Parathyroid adenoma (tissue), 2 donors: ENCODE data around the gene COL5A2.

Source experiments
- H2AFZ ChIP-seq: fragments of 300-600 bp; sonication (generic); one replicate; pipeline ENCODE4 v1.7.0; 2017; ENCODE audit warnings: antibody characterized with exemption, mild to moderate bottlenecking
- H3K27ac ChIP-seq: fragments of 300-600 bp; sonication (generic); one replicate; pipeline ENCODE4 v1.7.0; 2017
- H3K27me3 ChIP-seq: fragments of 300-600 bp; sonication (generic); one replicate; pipeline ENCODE4 v1.7.0; 2017; ENCODE audit warnings: low read length; ENCODE audit not compliant: control insufficient read depth, insufficient read depth
- H3K36me3 ChIP-seq: fragments of 300-600 bp; sonication (generic); one replicate; pipeline ENCODE4 v1.7.0; 2017; ENCODE audit warnings: low read length; ENCODE audit not compliant: control insufficient read depth, insufficient read depth
- H3K4me1 ChIP-seq: fragments of 300-600 bp; sonication (generic); one replicate; pipeline ENCODE4 v1.7.0; 2017; ENCODE audit warnings: control low read depth
- H3K4me2 ChIP-seq: fragments of 300-600 bp; sonication (generic); one replicate; pipeline ENCODE4 v1.7.0; 2017; ENCODE audit warnings: low read length
- H3K4me3 ChIP-seq: fragments of 300-600 bp; sonication (generic); one replicate; pipeline ENCODE4 v1.7.0; 2017; ENCODE audit warnings: low read depth, low read length
- H3K79me2 ChIP-seq: fragments of 300-600 bp; sonication (generic); one replicate; pipeline ENCODE4 v1.7.0; 2017; ENCODE audit warnings: control low read depth
- H3K9ac ChIP-seq: fragments of 300-600 bp; sonication (generic); one replicate; pipeline ENCODE4 v1.7.0; 2017; ENCODE audit warnings: mild to moderate bottlenecking
- H3K9me3 ChIP-seq: fragments of 300-600 bp; sonication (generic); one replicate; pipeline ENCODE4 v1.7.0; 2017; ENCODE audit warnings: low read length; ENCODE audit not compliant: control insufficient read depth
- TF ChIP-seq, protein P1 (sequence below): fragments of 300-600 bp; sonication (generic); IDR thresholded peaks from one replicate; pipeline ENCODE4 v1.7.0; 2017; ENCODE audit warnings: antibody characterized with exemption, mild to moderate bottlenecking
- donor health status: primary hyperparathyroidism.

Gene COL5A2

GRCh38 chr2:189183170-189183569, 3.6 kb upstream of the COL5A2 start:
- Histone ChIP-seq H3K4me1 (no peaks in the 10 kb centered on the region), H3K79me2 (no peaks in the 10 kb centered on the region), H3K9me3 (no peaks in the 10 kb centered on the region), H3K4me3 (no peak overlapping the region), H3K27ac (no peak overlapping the region), H3K27me3 (no peaks in the 10 kb centered on the region), H3K36me3 (no peaks in the 10 kb centered on the region), H2AFZ (no peak overlapping the region), H3K4me2 (no peak overlapping the region), H3K9ac (no peak overlapping the region)
- TF ChIP-seq, protein P1, sequence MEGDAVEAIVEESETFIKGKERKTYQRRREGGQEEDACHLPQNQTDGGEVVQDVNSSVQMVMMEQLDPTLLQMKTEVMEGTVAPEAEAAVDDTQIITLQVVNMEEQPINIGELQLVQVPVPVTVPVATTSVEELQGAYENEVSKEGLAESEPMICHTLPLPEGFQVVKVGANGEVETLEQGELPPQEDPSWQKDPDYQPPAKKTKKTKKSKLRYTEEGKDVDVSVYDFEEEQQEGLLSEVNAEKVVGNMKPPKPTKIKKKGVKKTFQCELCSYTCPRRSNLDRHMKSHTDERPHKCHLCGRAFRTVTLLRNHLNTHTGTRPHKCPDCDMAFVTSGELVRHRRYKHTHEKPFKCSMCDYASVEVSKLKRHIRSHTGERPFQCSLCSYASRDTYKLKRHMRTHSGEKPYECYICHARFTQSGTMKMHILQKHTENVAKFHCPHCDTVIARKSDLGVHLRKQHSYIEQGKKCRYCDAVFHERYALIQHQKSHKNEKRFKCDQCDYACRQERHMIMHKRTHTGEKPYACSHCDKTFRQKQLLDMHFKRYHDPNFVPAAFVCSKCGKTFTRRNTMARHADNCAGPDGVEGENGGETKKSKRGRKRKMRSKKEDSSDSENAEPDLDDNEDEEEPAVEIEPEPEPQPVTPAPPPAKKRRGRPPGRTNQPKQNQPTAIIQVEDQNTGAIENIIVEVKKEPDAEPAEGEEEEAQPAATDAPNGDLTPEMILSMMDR = no peak

- Histone ChIP-seq H2AFZ (no peak overlapping the region), H3K79me2 (no peaks in the 10 kb centered on the region), H3K9ac (no peak overlapping the region), H3K4me3 (no peak overlapping the region), H3K36me3 (no peaks in the 10 kb centered on the region), H3K9me3 (no peaks in the 10 kb centered on the region), H3K4me2 (no peak overlapping the region), H3K4me1 (no peaks in the 10 kb centered on the region), H3K27me3 (no peaks in the 10 kb centered on the region), H3K27ac (no peak overlapping the region)
- TF ChIP-seq, protein P1 = no peak
These were observed 2.1 kb upstream of the COL5A2 start for GRCh38 chr2:189181706-189182105.

- Histone ChIP-seq H2AFZ (peak overlapping the region; percentile 54), H3K27ac (no peak overlapping the region), H3K4me2 (no peak overlapping the region), H3K79me2 (no peaks in the 10 kb centered on the region), H3K9me3 (no peaks in the 10 kb centered on the region), H3K4me3 (peak overlapping the region; percentile 8), H3K36me3 (no peaks in the 10 kb centered on the region), H3K27me3 (no peaks in the 10 kb centered on the region), H3K4me1 (no peaks in the 10 kb centered on the region), H3K9ac (no peak overlapping the region)
- TF ChIP-seq, protein P1 = no peak
These were observed 613 bp downstream of the COL5A2 start for GRCh38 chr2:189178726-189179569.

DNA sequence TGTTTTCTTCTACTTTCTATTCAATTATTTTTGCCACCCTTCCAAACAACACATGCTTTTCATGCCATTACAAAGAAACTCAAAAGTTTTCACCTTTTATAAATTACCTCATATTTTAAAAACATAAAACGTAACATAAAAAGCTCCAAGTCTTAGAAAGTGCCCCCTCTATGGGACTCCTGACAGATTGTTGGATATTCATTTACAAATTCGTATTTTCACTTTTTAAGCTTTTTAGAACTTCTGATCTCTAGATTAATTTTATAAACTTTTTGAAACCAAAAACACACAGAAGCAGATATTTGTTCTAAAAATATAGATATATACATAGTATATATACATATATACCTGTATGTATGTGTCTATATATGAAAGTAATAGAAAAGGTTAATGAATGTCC, 1.5 kb downstream of the COL5A2 start:
- H3K4me3 ChIP-seq = no peak overlapping the region

More for the DNA sequence above, 1.5 kb downstream of the COL5A2 start:
- Histone ChIP-seq H3K79me2 (no peaks in the 10 kb centered on the region), H3K36me3 (no peaks in the 10 kb centered on the region), H3K27ac (no peak overlapping the region), H3K4me2 (no peak overlapping the region), H3K9ac (no peak overlapping the region), H3K4me1 (no peaks in the 10 kb centered on the region), H3K27me3 (no peaks in the 10 kb centered on the region), H2AFZ (no peak overlapping the region), H3K9me3 (no peaks in the 10 kb centered on the region)
- TF ChIP-seq, protein P1 = no peak
